IPS-NIHi7 (cell line): ENCODE results near the gene LY86.
A peak's percentile ranks its signal among the peaks of the same experiment; 100 is the strongest.

Experiments
- DNase-seq: peaks from one replicate; pipeline ENCODE4 v3.0.0; 2012; ENCODE audit warnings: mixed read lengths; ENCODE audit errors: extremely low spot score

Gene LY86

DNA sequence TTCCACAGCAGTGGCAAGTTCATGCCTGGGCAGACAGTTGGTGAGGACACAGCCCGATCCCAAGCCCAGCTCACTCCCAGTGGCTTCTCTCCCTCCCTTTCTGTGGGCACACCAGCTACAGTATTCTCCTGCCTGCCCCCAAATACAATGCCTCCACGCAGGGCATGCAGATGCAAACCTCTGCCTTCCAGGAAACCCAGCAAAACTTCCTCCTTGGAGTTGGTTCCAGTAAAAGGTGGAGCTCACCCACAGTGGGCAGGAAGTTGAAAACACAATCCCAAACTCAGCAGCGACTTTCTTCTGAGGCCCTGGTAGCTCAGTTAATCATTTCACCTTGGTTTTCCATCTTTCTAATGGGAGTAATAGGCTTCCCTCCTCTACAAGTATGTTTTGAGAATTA is 93.7 kb downstream of the LY86 start:
- DNase-seq, result no peak

- no peak for DNase-seq
Measured at GRCh38 chr6:6683969-6684833, 95.7 kb downstream of the LY86 start.

DNA sequence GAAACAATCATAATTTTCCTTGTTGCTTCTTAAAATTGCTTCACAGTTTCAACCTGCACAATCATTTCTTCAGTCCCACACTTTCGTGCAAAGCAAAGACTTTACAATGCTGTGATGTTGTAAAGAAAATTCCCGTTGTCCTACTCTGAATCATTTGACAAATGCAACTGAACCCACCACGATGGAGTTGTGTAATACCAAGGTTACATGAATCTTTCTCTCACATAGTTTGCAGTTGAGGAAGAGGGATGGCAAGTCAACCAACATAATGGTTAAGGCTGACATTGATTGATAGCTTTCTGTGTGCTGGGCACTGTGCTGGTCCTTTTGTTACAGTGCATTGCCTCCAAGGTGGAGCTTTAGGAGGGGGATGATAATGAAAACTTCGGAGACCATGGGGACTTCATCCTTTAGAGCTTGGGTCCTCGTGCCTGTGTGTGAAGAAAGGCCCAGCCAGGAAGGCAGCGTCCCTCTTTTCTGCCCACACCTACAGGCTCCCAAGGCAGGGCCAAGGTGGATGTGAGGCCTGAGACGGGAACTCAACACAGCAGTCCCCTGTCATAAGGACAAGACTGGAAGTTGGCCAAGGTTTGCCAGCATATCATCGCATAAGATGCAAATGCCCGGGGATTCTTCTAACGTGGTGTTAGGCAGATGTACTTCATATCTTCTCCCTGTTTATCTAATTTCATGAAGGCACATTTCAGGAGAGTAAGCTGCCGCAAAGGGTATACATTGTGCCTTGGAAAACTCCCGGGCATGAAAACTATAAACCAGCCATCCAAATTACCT is 96.9 kb downstream of the LY86 start:
- no peak for DNase-seq

- DNase-seq, result no peak
Measured at GRCh38 chr6:6686176-6686575, 97.7 kb downstream of the LY86 start.

DNA sequence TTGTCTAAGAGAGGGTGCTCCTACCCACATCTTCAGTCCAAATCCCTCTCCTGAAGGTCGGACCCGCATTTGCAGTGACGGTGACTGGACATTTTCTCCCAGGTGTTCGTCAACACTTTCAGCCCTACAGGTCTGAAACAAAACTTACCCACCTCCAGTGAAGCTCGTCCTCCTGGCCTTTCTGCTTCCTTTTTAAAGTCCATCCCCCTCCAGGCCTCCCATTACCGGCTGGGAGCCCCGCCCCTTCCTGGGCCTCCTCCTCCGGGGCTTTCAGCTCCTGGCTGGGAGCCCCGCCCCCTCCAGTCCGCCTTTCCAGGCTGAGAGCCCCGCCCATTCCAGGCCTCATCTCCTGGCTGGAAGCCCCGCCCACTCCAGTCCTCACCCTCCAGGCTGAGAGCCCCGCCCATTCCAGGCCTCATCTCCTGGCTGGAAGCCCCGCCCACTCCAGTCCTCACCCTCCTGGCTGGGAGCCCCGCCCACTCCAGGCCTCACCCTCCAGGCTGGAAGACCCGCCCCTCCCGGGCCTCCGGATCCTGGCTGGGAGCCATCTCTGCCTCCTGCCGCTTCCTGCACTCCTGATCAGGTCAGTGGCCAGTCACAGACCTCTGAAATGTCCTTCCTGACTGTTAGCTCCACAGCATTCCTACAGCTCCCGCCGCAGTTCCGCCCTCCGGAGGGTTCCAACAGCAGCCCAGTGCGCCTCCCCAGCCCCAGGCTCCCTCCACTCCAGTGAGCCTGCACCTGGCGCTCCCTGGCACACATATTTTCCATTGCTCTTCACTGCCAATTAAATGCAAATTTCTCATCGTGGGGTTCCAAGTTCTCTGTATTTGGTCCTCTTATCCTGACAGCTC is 98.5 kb downstream of the LY86 start:
- peak; percentile 99 for DNase-seq

DNA sequence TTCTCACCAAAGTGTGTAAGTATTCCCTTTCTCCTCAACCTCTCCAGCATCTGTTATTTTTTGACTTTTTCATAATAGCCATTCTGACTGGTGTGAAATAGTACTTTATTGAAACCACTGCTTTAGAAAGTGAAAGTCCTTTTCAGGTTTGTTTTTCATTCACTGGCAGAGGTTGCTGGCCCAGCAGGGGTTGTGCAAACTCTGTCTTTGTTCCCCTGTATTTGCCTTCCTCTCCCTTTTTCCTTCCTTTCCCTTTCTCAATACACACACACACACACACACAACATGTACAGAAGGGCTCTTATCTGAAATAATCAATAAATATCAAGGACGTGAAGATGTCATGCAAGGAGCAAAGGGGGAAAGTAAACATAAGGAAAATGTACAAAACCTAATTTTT is 99.8 kb downstream of the LY86 start:
- DNase-seq, result no peak

DNA sequence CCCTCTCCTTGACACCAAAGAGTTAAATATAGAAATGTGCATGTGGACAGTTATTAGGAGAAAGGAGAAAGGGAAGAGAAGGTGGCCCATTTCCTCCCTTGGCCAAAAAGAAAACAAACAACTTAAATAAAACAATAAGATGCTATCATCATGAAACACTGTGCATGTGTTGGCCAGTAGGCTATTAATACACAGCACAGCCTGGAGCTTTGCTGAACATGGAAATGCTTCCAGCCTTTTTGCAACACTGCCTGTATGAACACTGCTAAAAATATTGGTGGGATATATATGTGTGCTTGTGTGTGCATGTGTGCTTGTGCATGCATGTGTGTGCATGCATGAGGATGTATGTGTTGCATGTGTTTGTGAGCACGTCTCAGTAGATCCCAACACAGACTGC is 100.4 kb downstream of the LY86 start:
- DNase-seq, result no peak

- no peak for DNase-seq
Measured at GRCh38 chr6:6689400-6690143, 101.1 kb downstream of the LY86 start.

DNA sequence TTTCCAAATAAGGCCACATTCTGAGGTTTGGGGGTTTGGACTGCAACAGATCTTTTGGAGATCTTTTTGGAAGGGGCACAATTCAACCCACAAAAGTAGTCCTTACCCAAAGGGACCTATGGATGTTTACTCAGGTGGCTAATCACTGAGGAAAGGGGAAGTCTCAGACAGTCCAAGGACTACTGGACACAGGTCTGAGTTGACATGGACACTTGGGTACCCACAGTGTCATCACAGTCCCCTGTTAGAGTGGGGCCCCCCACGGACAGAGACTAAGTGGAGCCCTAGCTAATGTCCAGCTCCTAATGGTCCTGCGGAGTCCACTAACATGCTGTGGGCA is 101.6 kb downstream of the LY86 start:
- no peak for DNase-seq

DNA sequence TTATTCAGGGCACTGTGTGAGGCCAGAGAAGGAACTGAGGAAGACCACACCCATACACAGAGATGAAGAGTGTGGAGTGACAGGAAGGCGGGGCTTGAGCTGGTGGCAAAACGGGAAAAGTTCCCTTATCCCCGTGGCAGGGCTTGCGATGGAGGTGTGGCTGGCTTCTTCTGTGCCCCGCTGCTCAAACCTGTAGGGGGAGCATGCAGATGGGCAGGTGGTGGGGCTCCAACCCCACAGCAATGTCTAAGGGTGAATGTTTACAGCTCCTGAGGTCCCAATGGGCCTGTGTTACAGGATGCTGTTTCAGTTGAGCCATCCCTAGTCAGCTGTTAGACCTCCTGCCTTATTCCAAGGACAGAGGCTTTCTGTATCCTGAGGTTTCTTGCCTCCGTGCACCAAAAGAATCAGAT is 105.9 kb downstream of the LY86 start:
- DNase-seq, result no peak

GRCh38 chr6:6694825-6695624 is 106.5 kb downstream of the LY86 start:
- peak; percentile 31 for DNase-seq

GRCh38 chr6:6695625-6696276 is 107.2 kb downstream of the LY86 start:
- no peak for DNase-seq

- peak; percentile 77 for DNase-seq
Measured at GRCh38 chr6:6696867-6697531, 108.5 kb downstream of the LY86 start.

GRCh38 chr6:6697620-6698019 is 109.1 kb downstream of the LY86 start:
- DNase-seq, result no peak

- peak; percentile 35 for DNase-seq
Measured at GRCh38 chr6:6699741-6700367, 111.3 kb downstream of the LY86 start.

DNA sequence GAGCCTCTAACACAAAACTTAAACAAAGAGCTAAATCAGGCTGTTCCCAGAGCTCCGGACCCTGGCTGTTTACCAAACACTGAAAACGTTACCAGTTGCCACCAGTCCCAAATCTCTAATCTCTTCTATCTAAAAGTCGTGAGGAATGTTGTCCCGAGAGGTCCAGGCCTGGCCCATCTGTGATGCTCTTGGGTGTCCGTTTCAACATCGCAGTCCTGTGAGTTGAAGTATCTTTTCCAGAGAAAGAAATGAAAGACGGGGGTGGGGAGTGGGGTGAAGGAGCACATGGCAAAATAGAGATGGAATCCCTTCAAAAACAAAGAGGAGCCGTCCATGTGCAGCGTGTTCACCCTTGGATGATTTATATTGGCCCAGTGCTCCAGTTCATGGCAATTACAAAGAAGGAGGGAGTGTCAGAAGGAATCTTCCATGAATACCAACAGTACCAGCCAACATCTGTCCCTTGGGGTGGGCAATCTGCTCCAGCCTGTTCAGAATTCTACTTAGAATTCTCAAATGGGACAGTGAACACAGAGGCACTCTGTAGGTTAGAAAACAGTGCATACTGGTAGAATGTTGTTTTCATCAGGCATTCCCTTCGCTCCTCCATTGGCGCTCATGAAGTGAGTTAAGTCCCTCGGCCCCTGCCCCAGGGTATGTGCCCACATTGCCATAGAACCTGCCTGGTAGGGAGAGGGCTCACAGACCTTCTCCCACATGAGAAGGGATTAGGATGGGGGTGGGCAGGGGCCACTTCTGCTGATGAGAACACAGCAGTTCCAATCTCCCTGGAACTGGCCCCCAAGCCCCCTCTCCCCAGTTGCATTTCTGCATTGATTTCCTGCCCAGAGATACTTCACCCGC is 112.1 kb downstream of the LY86 start:
- DNase-seq, result no peak

GRCh38 chr6:6701864-6702263 is 113.3 kb downstream of the LY86 start:
- no peak for DNase-seq

DNA sequence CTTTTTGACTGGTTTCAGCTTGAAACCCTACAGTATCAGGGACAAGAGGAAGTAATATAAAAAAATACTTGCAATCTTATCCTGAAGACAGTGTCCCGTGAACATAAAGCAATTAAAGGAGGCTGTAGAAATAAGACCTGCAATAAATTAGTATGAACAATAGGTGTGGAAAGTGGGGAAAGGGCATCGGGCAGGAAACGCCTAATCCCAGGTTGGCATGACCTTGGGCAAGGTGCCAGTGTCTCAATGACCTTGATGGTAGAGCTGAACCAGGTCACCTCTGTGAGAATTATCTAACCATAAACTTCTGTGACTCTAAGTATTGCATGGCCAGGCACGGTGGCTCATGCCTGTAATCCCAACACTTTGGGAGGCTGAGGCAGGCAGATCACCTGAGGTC is 115.2 kb downstream of the LY86 start:
- no peak for DNase-seq
